Brain microvascular endothelial cell (primary cell): ENCODE results near the gene YTHDC2.

Experiments
- DNase-seq: peaks from one replicate; pipeline ENCODE4 v3.0.0-alpha.2; 2020
- H3K27ac ChIP-seq: fragments of 250-450 bp; sonication (Bioruptor Pico); 2 replicates; pipeline ENCODE4 v1.5.1; 2020; ENCODE audit warnings: mild to moderate bottlenecking, moderate library complexity
- H3K27me3 ChIP-seq: fragments of 250-450 bp; sonication (Bioruptor Pico); replicated peaks from 2 replicates; pipeline ENCODE4 v1.5.1; 2020; ENCODE audit warnings: mild to moderate bottlenecking
- H3K36me3 ChIP-seq: fragments of 250-450 bp; sonication (Bioruptor Pico); replicated peaks from 2 replicates; pipeline ENCODE4 v1.5.1; 2020; ENCODE audit warnings: mild to moderate bottlenecking
- H3K4me3 ChIP-seq: 2 replicates; pipeline ENCODE4 v1.5.1; 2011; ENCODE audit warnings: low read depth, mild to moderate bottlenecking, control low read depth, low read length, moderate library complexity
- CTCF ChIP-seq: IDR thresholded peaks from 2 replicates; pipeline ENCODE4 v1.5.1; 2011; ENCODE audit warnings: low read depth, mild to moderate bottlenecking, moderate library complexity, low read length, control low read depth, inconsistent platforms; ENCODE audit errors: missing control alignments
- in situ Hi-C: cut with HindIII; loops from 2 replicates; pipeline ENCODE4 v1.10.0; 2017; ENCODE audit warnings: low sequenced_read_pairs, low pct_ligation_motif_present

Gene YTHDC2

DNA sequence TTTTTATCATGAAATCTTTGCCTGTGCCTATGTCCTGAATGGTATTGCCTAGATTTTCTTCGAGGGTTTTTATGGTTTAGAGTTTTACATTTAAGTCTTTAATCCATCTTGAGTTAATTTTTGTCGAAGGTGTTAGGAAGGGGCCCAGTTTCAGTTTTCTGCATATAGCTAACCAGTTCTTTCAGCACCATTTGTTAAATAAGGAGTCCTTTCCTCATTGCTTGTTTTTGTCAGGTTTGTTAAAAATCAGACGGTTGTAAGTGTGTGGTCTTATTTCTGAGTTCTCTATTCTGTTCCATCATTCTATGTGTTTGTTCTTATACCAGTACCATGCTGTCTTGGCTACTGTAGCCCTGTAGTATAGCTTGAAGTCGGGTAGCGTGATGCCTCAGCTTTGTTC lies 55.9 kb downstream of the YTHDC2 start:
- Histone ChIP-seq H3K27ac (no peak overlapping the region), H3K36me3 (peaks cover 8% of the 10 kb centered on the region), H3K27me3 (no peaks in the 10 kb centered on the region), H3K4me3 (no peak overlapping the region)
- no peak for TF ChIP-seq CTCF
- DNase-seq: no peak
- in situ Hi-C loops: no loop called here

GRCh38 chr5:113572716-113573115 lies 59.2 kb downstream of the YTHDC2 start:
- in situ Hi-C loops: no loop called here
- Histone ChIP-seq H3K4me3 (no peak overlapping the region), H3K27ac (no peak overlapping the region), H3K36me3 (peaks cover 3% of the 10 kb centered on the region), H3K27me3 (no peaks in the 10 kb centered on the region)
- no peak for DNase-seq
- no peak for TF ChIP-seq CTCF

DNA sequence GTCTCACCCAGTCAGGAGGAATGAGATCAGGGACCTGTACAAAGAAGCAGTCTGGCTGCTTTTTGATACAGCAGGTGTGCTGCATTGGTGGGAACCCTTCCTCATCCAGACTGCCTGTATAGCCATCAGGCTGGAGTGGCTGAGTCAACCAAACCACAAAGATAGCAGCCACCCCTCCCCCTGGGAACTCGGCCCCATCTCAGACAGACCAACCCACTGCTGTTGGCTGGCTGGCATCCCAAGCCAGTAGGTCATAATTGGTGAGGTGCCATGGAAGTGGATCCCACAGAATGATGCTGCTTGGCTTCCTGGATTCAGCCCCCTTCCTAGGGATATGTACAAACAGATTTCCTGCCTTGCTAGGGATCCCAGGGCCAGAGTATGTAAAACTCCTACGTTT lies 60.9 kb downstream of the YTHDC2 start:
- Histone ChIP-seq H3K27me3 (no peaks in the 10 kb centered on the region), H3K36me3 (no peaks in the 10 kb centered on the region), H3K4me3 (no peak overlapping the region), H3K27ac (peak overlapping the region; percentile 61)
- peak; percentile 97 for DNase-seq
- in situ Hi-C loops: no loop called here
- TF ChIP-seq CTCF: no peak

DNA sequence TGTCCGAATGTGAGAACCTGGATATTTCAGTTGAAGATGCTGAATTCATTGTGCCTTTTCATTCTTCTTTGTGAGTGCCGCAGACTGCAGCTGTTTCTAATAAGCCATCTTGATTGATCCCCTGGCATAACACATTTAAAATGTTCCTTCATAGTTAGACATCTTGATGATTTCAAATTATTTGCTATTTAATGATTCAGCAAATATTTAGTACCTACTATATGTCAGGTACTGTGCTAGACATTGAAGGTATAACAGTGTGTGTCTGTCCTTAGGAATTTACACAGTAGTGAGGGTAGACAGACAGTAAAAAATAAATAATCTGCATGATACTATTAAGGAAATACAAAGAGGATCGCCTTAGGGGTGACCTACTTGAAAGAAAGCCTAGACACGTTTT lies 61.6 kb downstream of the YTHDC2 start:
- in situ Hi-C loops: no loop called here
- peaks cover 2% of the 10 kb centered on the region for H3K36me3 ChIP-seq

GRCh38 chr5:113578091-113578490 lies 64.6 kb downstream of the YTHDC2 start:
- no peak for TF ChIP-seq CTCF
- no peak overlapping the region for H3K27ac ChIP-seq
- no peaks in the 10 kb centered on the region for H3K27me3 ChIP-seq
- in situ Hi-C loops: no loop called here
- H3K36me3 ChIP-seq: peaks cover 3% of the 10 kb centered on the region
- DNase-seq: no peak
- H3K4me3 ChIP-seq: no peak overlapping the region

More for the DNA sequence above, 61.6 kb downstream of the YTHDC2 start:
- H3K27ac ChIP-seq: peak overlapping the region; percentile 61
- H3K27me3 ChIP-seq: no peaks in the 10 kb centered on the region
- DNase-seq: no peak
- no peak for TF ChIP-seq CTCF
- no peak overlapping the region for H3K4me3 ChIP-seq

DNA sequence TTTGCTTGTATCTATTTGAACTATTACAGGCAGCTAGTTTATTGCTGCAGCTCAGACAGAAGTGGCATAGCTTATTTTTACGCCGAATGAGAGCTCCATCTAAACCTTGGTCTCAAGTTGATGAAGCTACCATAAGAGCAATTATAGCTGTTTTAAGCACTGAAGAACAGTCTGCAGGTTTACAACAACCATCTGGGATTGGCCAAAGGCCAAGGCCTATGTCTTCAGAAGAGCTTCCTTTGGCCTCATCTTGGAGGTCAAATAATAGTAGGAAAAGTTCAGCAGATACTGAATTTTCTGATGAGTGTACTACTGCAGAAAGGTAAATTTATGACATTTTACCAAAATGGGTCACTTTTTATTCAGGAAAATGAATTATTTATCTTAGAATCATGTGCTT lies 67.9 kb downstream of the YTHDC2 start:
- no peak for TF ChIP-seq CTCF
- DNase-seq: no peak
- H3K4me3 ChIP-seq: no peak overlapping the region

More for the DNA sequence above, 67.9 kb downstream of the YTHDC2 start:
- in situ Hi-C loops: no loop called here
- no peak overlapping the region for H3K27ac ChIP-seq
- peaks cover 3% of the 10 kb centered on the region for H3K36me3 ChIP-seq
- H3K27me3 ChIP-seq: no peaks in the 10 kb centered on the region
